HepG2 (cell line): ENCODE results near the gene RBCK1. TPM values are rescaled to one million over a fixed set of nuclear protein-coding genes. Genes with fewer than 3 reads are reported as not detected.
A peak's percentile ranks its signal among the peaks of the same experiment; 100 is the strongest.

Source experiments
- ARID3A ChIP-seq: IDR thresholded peaks from 2 replicates; pipeline ENCODE4 v1.6.1; 2012; ENCODE audit warnings: low read depth, low read length, improper control_type of control experiment
- CEBPB ChIP-seq: IDR thresholded peaks from 2 replicates; pipeline ENCODE4 v1.6.1; 2011; ENCODE audit warnings: low read depth, low read length, improper control_type of control experiment, borderline replicate concordance
- FOSL2 ChIP-seq: sonication (generic); formaldehyde crosslinking; IDR thresholded peaks from 2 replicates; pipeline ENCODE4 v1.4.0; 2020; ENCODE audit warnings: missing genetic modification reagents
- FOXO1 ChIP-seq: sonication (generic); formaldehyde crosslinking; IDR thresholded peaks from 2 replicates; pipeline ENCODE4 v1.4.0; 2020; ENCODE audit warnings: missing genetic modification reagents
- IRX3 ChIP-seq: sonication (generic); formaldehyde crosslinking; IDR thresholded peaks from 2 replicates; pipeline ENCODE4 v1.8.1; 2023; ENCODE audit warnings: mild to moderate bottlenecking, low read depth, missing genetic modification reagents, borderline replicate concordance
- KAT2B ChIP-seq: fragments of 150-350 bp; IDR thresholded peaks from 2 replicates; pipeline ENCODE4 v1.6.1; 2014; ENCODE audit warnings: low read depth, low read length, borderline replicate concordance
- MED1 ChIP-seq: sonication (generic); formaldehyde crosslinking; IDR thresholded peaks from 2 replicates; pipeline ENCODE4 v1.4.0; 2020; ENCODE audit warnings: missing genetic modification reagents
- SOX6 ChIP-seq, 2 experiments: fragments of 450-650 bp in 1 of 2; sonication (generic) in 1 of 2; formaldehyde crosslinking in 1 of 2; IDR thresholded peaks; 2 replicates each; pipeline versions ENCODE4 v1.4.0 to v1.6.1; 2017 to 2020; ENCODE audit warnings: antibody characterized with exemption in 1 of 2, mild to moderate bottlenecking in 1 of 2, missing genetic modification reagents in 1 of 2
- SP1 ChIP-seq, 2 experiments: fragments of 450-650 bp in 1 of 2; sonication (generic) in 1 of 2; formaldehyde crosslinking in 1 of 2; IDR thresholded peaks; 2 replicates each; pipeline versions ENCODE4 v1.4.0 to v1.6.1; 2016 to 2020; ENCODE audit warnings: missing genetic modification reagents in 1 of 2
- TARDBP ChIP-seq: sonication (generic); formaldehyde crosslinking; IDR thresholded peaks from 2 replicates; pipeline ENCODE4 v1.8.0; 2022; ENCODE audit warnings: mild to moderate bottlenecking, missing genetic modification reagents
- TEAD2 ChIP-seq: sonication (generic); formaldehyde crosslinking; IDR thresholded peaks from 2 replicates; pipeline ENCODE4 v1.9.0; 2021; ENCODE audit warnings: missing genetic modification reagents
- ZBTB20 ChIP-seq: sonication (generic); formaldehyde crosslinking; IDR thresholded peaks from 2 replicates; pipeline ENCODE4 v1.8.1; 2023; ENCODE audit warnings: missing genetic modification reagents, low read depth, mild to moderate bottlenecking, borderline replicate concordance
- ZBTB21 ChIP-seq: sonication (generic); formaldehyde crosslinking; IDR thresholded peaks from 2 replicates; pipeline ENCODE4 v1.4.0; 2020; ENCODE audit warnings: missing genetic modification reagents
- ZNF121 ChIP-seq: sonication (generic); formaldehyde crosslinking; IDR thresholded peaks from 2 replicates; pipeline ENCODE4 v1.5.0; 2020; ENCODE audit warnings: mild to moderate bottlenecking, missing genetic modification reagents
- ZNF225 ChIP-seq: sonication (generic); formaldehyde crosslinking; IDR thresholded peaks from 2 replicates; pipeline ENCODE4 v1.4.0; 2020; ENCODE audit warnings: mild to moderate bottlenecking, missing genetic modification reagents
- ZNF296 ChIP-seq: sonication (generic); formaldehyde crosslinking; conservative IDR thresholded peaks from 2 replicates; pipeline ENCODE4 v1.5.0; 2020; ENCODE audit warnings: mild to moderate bottlenecking, missing genetic modification reagents
- polyA plus RNA-seq, 8 experiments: library from polyadenylated mRNA; depleted of rRNA in 3 of 8; stranded (reverse) in 7 of 8; unstranded in 1 of 8; fragments of >200 nt; fragmentation: Illumina TruSeq in 4 of 8; extraction: Trizol in 4 of 8; gene quantifications; 2 replicates each; pipeline versions ENCODE4 v1.2.1 to v1.2.3, GENCODE V29; 2011 to 2016; ENCODE audit warnings: low read depth in 4 of 8, missing spikeins in 1 of 8, mixed read lengths in 1 of 8; ENCODE audit not compliant: insufficient read depth in 1 of 8
- total RNA-seq, 5 experiments: library from RNA; depleted of rRNA; stranded (reverse); fragments of >200 nt; fragmentation: Illumina TruSeq; extraction: Trizol; gene quantifications; 2 replicates each; pipeline ENCODE4 v1.2.3, GENCODE V29; 2016; ENCODE audit warnings: low read depth in 1 of 5
- TF ChIP-seq, protein P1 (sequence below): sonication (generic); formaldehyde crosslinking; IDR thresholded peaks from 2 replicates; pipeline ENCODE4 v1.4.0; 2020; ENCODE audit warnings: missing genetic modification reagents
- TF ChIP-seq, protein P2 (sequence below): sonication (generic); formaldehyde crosslinking; conservative IDR thresholded peaks from 2 replicates; pipeline ENCODE4 v1.8.0; 2022; ENCODE audit warnings: low read depth, missing genetic modification reagents
- TF ChIP-seq, protein P3 (sequence below): sonication (generic); formaldehyde crosslinking; IDR thresholded peaks from 2 replicates; pipeline ENCODE4 v1.5.0; 2020; ENCODE audit warnings: missing genetic modification reagents
- TF ChIP-seq, protein P4 (sequence below): IDR thresholded peaks from 2 replicates; pipeline ENCODE4 v1.6.1; 2016; ENCODE audit warnings: low read depth, borderline replicate concordance

RBCK1 gene
- total and polyA plus RNA-seq, 2 of the 13 experiments (the other 11 are each of a cell fraction or from before 2014, with no cell fraction given), result 149 to 215 TPM

DNA sequence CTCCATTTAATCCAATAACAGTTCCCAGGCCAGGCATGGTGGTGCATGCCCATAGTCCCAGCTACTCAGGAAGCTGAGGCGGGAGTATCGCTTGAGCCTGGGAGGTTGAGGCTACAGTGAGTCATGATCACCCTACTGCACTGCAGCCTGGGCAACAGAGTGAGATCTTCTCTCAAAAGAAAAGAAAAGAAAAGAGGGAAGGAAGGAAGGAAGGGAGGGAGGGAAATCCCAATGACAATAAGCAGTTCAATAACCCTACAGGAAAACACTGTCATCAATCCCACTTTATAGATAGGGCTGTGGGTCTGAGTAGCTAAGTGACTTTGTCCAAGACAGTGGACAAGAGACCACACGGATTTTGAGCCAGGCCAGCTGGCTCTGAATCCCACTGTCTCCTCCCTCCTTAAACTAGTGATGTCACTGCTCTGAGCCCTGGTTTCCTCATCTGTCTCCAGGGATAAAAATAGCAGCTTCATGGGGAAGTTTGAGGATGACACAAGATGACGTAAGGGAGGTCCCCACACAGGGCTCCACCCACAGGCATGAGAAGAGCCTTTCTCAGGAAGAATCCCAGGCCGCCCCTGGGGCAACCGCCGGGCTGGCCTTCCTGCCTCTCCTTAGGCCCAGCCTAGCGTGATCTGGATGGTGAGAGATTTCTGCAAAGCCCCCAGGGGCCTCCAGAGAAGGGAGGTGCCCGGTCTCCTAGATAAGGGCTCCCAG lies 34.8 kb upstream of the RBCK1 start (continued):
- TF ChIP-seq, protein P1, sequence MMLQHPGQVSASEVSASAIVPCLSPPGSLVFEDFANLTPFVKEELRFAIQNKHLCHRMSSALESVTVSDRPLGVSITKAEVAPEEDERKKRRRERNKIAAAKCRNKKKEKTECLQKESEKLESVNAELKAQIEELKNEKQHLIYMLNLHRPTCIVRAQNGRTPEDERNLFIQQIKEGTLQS (CRISPR knock-in tag), result peak; percentile 60; the same call in 1 of the 2 replicates
- no peak for TF ChIP-seq SP1 (IDR thresholded peaks at IDR 0.05)
- no peak for TF ChIP-seq SP1 (CRISPR knock-in tag; IDR thresholded peaks at IDR 0.05)
- no peak for TF ChIP-seq SOX6 (IDR thresholded peaks at IDR 0.05)
- TF ChIP-seq SOX6 (CRISPR knock-in tag; IDR thresholded peaks at IDR 0.05), result peak; percentile 51; the same call in 1 of the 2 replicates
- no peak for TF ChIP-seq FOXO1 (CRISPR knock-in tag)
- TF ChIP-seq IRX3 (CRISPR knock-in tag), result no peak
- TF ChIP-seq ZNF296, result peak; percentile 76; the same call in 1 of the 2 replicates
- TF ChIP-seq TARDBP, result no peak
- peak; percentile 55 for TF ChIP-seq MED1 (CRISPR knock-in tag)
- no peak for TF ChIP-seq ZNF225 (CRISPR knock-in tag)
- no peak for TF ChIP-seq ZBTB20 (CRISPR knock-in tag)
- TF ChIP-seq, protein P2, sequence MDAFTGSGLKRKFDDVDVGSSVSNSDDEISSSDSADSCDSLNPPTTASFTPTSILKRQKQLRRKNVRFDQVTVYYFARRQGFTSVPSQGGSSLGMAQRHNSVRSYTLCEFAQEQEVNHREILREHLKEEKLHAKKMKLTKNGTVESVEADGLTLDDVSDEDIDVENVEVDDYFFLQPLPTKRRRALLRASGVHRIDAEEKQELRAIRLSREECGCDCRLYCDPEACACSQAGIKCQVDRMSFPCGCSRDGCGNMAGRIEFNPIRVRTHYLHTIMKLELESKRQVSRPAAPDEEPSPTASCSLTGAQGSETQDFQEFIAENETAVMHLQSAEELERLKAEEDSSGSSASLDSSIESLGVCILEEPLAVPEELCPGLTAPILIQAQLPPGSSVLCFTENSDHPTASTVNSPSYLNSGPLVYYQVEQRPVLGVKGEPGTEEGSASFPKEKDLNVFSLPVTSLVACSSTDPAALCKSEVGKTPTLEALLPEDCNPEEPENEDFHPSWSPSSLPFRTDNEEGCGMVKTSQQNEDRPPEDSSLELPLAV (CRISPR knock-in tag), result no peak
- peak; percentile 76; the same call in 1 of the 2 replicates for TF ChIP-seq FOSL2
- TF ChIP-seq, protein P3, sequence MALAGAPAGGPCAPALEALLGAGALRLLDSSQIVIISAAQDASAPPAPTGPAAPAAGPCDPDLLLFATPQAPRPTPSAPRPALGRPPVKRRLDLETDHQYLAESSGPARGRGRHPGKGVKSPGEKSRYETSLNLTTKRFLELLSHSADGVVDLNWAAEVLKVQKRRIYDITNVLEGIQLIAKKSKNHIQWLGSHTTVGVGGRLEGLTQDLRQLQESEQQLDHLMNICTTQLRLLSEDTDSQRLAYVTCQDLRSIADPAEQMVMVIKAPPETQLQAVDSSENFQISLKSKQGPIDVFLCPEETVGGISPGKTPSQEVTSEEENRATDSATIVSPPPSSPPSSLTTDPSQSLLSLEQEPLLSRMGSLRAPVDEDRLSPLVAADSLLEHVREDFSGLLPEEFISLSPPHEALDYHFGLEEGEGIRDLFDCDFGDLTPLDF (CRISPR knock-in tag), result no peak
- TF ChIP-seq KAT2B, result no peak
- peak; percentile 89 for TF ChIP-seq ZNF121 (CRISPR knock-in tag)
- TF ChIP-seq ARID3A, result no peak
- TF ChIP-seq CEBPB, result peak; percentile 70; the same call in 1 of the 2 replicates
- TF ChIP-seq TEAD2, result no peak
- TF ChIP-seq, protein P4, sequence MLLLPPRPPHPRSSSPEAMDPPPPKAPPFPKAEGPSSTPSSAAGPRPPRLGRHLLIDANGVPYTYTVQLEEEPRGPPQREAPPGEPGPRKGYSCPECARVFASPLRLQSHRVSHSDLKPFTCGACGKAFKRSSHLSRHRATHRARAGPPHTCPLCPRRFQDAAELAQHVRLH (CRISPR knock-in tag), result 0 out of 2 replicates have a peak, but pooled peaks have one; percentile 4
- TF ChIP-seq ZBTB21 (CRISPR knock-in tag), result peak; percentile 93
